ENCODE measurements around the gene RUSC2.

GRCh38 chr9:35490155-35490909 is 421 bp downstream of the RUSC2 start:
- TF ChIP-seq CTCF (conservative IDR thresholded peaks at IDR 0.05; ENCODE audit: low read depth, low read length), result no peak
- no peak for TF ChIP-seq EZH2 (IDR thresholded peaks at IDR 0.05; ENCODE audit: borderline replicate concordance, low read depth, low read length, poor library complexity, severe bottlenecking)
